Activated CD8-positive, alpha-beta T cell treated with anti-CD3 and anti-CD28 coated beads for 36 hours (primary cell): ENCODE data around the gene SOD3. TPM values are rescaled to one million over a fixed set of nuclear protein-coding genes. Genes with fewer than 3 reads are reported as not detected.

Experiments
- ATAC-seq: fragments of 200-7000 bp; cut with Tn5 transposase; one replicate; pipeline ENCODE4 v1.10.0; 2021; ENCODE audit warnings: mild to moderate bottlenecking, moderate library complexity
- CTCF ChIA-PET: fragments of 350-600 bp; sonication (Branson Sonifier 250); formaldehyde crosslinking; loops from one replicate; lab custom pipeline; 2021; ENCODE audit warnings: antibody characterized with exemption; lab: Charles Lee
- POLR2A ChIA-PET: fragments of 350-600 bp; sonication (Branson Sonifier 250); formaldehyde crosslinking; loops from one replicate; lab custom pipeline; 2021; ENCODE audit warnings: antibody characterized with exemption; lab: Charles Lee
- DNase-seq: peaks from one replicate; pipeline ENCODE4 v3.0.0-alpha.2; 2020
- H3K27ac Mint-ChIP-seq: one replicate; pipeline ENCODE4 v1.8.0; 2021; ENCODE audit warnings: mild to moderate bottlenecking, mixed read lengths
- H3K27me3 Mint-ChIP-seq: one replicate; pipeline ENCODE4 v1.8.0; 2021; ENCODE audit warnings: mixed read lengths
- H3K36me3 Mint-ChIP-seq: one replicate; pipeline ENCODE4 v1.8.0; 2021; ENCODE audit warnings: low read depth, mixed read lengths
- H3K4me1 Mint-ChIP-seq: one replicate; pipeline ENCODE4 v1.8.0; 2021; ENCODE audit warnings: low read depth, mixed read lengths
- H3K4me3 Mint-ChIP-seq: one replicate; pipeline ENCODE4 v1.8.0; 2021; ENCODE audit warnings: mild to moderate bottlenecking, moderate library complexity, mixed read lengths
- H3K9me3 Mint-ChIP-seq: one replicate; pipeline ENCODE4 v1.8.0; 2021; ENCODE audit warnings: mixed read lengths
- intact Hi-C: fragments of 100-400 bp; cut with micrococcal nuclease; formaldehyde crosslinking; loops from one replicate; pipeline ENCODE4 v1.10.0; 2022
- total RNA-seq, 2 experiments: library from RNA; stranded (reverse); gene quantifications; one replicate each; pipeline ENCODE4 v1.2.3, GENCODE V29; 2021
- TF ChIP-seq, protein P1 (sequence below): fragments of 200-600 bp; IDR thresholded peaks from one replicate; pipeline ENCODE4 v1.8.0; 2022; ENCODE audit warnings: antibody characterized with exemption, mild to moderate bottlenecking

The SOD3 gene, protein sequence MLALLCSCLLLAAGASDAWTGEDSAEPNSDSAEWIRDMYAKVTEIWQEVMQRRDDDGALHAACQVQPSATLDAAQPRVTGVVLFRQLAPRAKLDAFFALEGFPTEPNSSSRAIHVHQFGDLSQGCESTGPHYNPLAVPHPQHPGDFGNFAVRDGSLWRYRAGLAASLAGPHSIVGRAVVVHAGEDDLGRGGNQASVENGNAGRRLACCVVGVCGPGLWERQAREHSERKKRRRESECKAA
- total RNA-seq: not detected

DNA sequence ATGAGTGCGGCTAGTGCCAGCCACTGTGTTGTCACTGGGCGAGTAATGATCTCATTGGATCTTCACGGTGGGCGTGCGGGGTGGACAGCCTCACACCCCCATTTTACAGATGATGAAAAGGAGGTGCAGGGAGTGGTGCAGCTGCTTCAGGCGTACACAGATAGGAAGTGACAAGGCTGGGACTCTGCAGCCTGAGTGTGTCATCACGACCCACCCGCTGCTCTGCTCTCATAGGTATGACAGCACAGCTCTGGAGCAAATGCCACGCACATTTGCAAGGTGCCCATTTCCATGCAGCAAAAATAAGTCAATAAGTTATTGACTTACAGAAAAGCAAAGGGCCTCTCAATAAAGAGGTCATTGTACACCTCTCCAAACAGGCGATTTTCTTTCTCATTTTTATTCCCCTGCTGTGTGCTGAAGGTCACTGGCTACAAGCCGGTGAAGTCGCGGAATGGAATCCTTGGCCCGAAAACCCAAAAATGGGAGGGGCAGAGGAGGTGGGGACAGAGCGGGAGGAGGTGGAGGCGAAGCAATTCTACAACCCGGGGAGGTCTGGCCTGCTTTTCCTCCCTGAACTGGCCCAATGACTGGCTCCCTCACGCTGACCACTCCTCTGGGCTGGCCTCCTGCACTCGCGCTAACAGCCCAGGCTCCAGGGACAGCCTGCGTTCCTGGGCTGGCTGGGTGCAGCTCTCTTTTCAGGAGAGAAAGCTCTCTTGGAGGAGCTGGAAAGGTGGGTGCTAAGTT is at the start of gene SOD3:
Gene SOD3 (plus strand): TSS at position 658 of the 750 bp plus-strand sequence. CDS start 3,949 bp downstream, outside the sequence.
- TF ChIP-seq, protein P1, sequence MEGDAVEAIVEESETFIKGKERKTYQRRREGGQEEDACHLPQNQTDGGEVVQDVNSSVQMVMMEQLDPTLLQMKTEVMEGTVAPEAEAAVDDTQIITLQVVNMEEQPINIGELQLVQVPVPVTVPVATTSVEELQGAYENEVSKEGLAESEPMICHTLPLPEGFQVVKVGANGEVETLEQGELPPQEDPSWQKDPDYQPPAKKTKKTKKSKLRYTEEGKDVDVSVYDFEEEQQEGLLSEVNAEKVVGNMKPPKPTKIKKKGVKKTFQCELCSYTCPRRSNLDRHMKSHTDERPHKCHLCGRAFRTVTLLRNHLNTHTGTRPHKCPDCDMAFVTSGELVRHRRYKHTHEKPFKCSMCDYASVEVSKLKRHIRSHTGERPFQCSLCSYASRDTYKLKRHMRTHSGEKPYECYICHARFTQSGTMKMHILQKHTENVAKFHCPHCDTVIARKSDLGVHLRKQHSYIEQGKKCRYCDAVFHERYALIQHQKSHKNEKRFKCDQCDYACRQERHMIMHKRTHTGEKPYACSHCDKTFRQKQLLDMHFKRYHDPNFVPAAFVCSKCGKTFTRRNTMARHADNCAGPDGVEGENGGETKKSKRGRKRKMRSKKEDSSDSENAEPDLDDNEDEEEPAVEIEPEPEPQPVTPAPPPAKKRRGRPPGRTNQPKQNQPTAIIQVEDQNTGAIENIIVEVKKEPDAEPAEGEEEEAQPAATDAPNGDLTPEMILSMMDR: no peak
- Mint-ChIP-seq H3K9me3 (no peaks in the 10 kb centered on the region), H3K27me3 (peaks cover 20% of the 10 kb centered on the region), H3K27ac (no peak within 1 kb of the TSS), H3K4me1 (no peaks in the 10 kb centered on the region), H3K4me3 (no peak within 1 kb of the TSS), H3K36me3 (no peaks in the 10 kb centered on the region)
- ATAC-seq (no peak), DNase-seq (no peak)
- CTCF ChIA-PET: no interaction called here
- intact Hi-C loops: no loop called here
- POLR2A ChIA-PET: no interaction called here

DNA sequence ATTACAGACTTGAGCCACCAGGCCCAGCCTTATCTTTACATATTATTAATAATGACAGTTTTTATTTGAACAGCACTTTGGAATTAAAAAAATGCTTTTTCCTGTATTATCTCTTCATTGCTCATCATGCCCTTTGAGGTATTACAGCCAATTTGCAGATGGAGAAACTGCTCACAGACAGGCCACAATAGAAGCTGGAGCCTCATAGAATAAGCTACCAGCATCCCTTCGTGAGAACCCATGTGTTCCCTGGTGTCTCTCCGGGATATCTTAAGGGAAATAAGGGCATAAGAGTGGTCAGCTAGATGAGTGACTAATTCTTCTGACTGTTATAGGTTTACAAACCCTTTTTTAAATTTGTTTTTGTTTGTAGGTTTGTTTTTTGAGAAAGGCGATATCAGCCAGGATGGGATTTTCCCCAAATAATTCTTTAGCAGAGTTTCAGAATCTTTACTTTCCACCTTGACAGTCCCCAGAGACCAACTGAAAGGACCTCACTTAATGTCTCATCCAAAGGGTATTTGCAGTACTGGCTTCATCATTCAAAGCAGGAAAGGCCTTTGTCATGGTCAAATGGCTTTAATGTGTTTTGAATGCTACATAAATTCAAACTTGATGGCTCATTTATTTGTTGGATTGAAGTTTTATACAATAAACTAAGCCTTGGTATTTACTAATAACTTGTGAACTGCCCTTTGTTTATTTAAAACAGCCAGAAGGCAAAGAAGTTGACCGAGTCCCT is 48.0 kb upstream of the SOD3 start:
- Mint-ChIP-seq H3K36me3 (no peaks in the 10 kb centered on the region), H3K9me3 (no peaks in the 10 kb centered on the region), H3K27ac (no peak overlapping the region), H3K4me1 (no peaks in the 10 kb centered on the region), H3K4me3 (no peak overlapping the region), H3K27me3 (no peaks in the 10 kb centered on the region)
- intact Hi-C loops: no loop called here
- POLR2A ChIA-PET: no interaction called here
- no peak for ATAC-seq
- no peak for DNase-seq
- CTCF ChIA-PET: no interaction called here
- TF ChIP-seq, protein P1: no peak

- H3K27me3 Mint-ChIP-seq: no peaks in the 10 kb centered on the region
- POLR2A ChIA-PET: no interaction called here
- H3K9me3 Mint-ChIP-seq: no peaks in the 10 kb centered on the region
- no peaks in the 10 kb centered on the region for H3K4me1 Mint-ChIP-seq
- intact Hi-C loops: no loop called here
- H3K4me3 Mint-ChIP-seq: no peak overlapping the region
- CTCF ChIA-PET: no interaction called here
- TF ChIP-seq, protein P1: no peak
- ATAC-seq: no peak
- DNase-seq: no peak
- H3K36me3 Mint-ChIP-seq: no peaks in the 10 kb centered on the region
- H3K27ac Mint-ChIP-seq: no peak overlapping the region
These were observed 47.4 kb upstream of the SOD3 start for GRCh38 chr4:24748023-24748422.

DNA sequence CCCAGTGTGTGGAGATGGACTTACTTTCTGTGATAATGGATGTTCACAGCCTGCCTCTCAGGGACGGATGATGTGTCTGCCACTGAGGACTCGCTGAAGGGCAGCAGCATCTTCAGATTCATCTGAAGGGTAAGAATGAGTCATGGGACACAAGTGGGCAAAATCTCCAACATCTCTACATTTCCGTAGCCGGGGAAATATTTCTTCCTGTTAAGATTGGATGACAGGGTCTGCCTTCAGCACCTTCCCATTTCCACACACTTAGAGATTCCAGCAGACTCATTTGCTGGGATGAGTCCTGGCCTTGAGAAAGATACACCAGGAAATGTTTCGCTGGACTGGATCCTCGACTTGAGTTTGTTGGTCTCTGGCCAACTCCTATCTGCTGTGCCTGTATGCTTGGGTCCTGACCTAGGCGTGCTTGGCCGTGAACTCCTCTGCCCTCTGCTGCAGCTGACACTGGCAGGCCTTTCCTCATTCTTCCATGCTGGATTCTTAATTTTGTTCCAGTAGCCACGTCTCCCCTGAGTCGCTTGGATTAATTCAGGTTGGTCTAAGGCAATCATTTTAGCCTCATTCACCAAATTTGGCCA is 46.5 kb upstream of the SOD3 start:
- no peak overlapping the region for H3K4me3 Mint-ChIP-seq
- ATAC-seq: no peak
- H3K27ac Mint-ChIP-seq: no peak overlapping the region
- ChIA-PET CTCF (no interaction called here), POLR2A (no interaction called here)
- no peaks in the 10 kb centered on the region for H3K27me3 Mint-ChIP-seq
- no peak for DNase-seq
- TF ChIP-seq, protein P1: no peak
- H3K36me3 Mint-ChIP-seq: no peaks in the 10 kb centered on the region
- no peaks in the 10 kb centered on the region for H3K9me3 Mint-ChIP-seq
- intact Hi-C loops: no loop called here
- no peaks in the 10 kb centered on the region for H3K4me1 Mint-ChIP-seq
